Endometrial microvascular endothelial cells (primary cell): ENCODE results near the gene TRIM36. TPM values are rescaled to one million over a fixed set of nuclear protein-coding genes. Genes with fewer than 3 reads are reported as not detected.

Experiments used
- in situ Hi-C: cut with HindIII; loops from 2 replicates; pipeline ENCODE4 v1.10.0; 2017; ENCODE audit warnings: low sequenced_read_pairs, low pct_unique_long_range_greater_than_20kb; ENCODE audit errors: inconsistent ontology term
- total RNA-seq: library from RNA; depleted of rRNA; stranded (reverse); fragments of >200 nt; gene quantifications from one replicate; pipeline ENCODE4 v1.2.3, GENCODE V29; 2015; ENCODE audit errors: inconsistent ontology term

TRIM36 gene, protein sequence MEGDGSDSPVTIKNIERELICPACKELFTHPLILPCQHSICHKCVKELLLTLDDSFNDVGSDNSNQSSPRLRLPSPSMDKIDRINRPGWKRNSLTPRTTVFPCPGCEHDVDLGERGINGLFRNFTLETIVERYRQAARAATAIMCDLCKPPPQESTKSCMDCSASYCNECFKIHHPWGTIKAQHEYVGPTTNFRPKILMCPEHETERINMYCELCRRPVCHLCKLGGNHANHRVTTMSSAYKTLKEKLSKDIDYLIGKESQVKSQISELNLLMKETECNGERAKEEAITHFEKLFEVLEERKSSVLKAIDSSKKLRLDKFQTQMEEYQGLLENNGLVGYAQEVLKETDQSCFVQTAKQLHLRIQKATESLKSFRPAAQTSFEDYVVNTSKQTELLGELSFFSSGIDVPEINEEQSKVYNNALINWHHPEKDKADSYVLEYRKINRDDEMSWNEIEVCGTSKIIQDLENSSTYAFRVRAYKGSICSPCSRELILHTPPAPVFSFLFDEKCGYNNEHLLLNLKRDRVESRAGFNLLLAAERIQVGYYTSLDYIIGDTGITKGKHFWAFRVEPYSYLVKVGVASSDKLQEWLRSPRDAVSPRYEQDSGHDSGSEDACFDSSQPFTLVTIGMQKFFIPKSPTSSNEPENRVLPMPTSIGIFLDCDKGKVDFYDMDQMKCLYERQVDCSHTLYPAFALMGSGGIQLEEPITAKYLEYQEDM
- not detected for total RNA-seq

DNA sequence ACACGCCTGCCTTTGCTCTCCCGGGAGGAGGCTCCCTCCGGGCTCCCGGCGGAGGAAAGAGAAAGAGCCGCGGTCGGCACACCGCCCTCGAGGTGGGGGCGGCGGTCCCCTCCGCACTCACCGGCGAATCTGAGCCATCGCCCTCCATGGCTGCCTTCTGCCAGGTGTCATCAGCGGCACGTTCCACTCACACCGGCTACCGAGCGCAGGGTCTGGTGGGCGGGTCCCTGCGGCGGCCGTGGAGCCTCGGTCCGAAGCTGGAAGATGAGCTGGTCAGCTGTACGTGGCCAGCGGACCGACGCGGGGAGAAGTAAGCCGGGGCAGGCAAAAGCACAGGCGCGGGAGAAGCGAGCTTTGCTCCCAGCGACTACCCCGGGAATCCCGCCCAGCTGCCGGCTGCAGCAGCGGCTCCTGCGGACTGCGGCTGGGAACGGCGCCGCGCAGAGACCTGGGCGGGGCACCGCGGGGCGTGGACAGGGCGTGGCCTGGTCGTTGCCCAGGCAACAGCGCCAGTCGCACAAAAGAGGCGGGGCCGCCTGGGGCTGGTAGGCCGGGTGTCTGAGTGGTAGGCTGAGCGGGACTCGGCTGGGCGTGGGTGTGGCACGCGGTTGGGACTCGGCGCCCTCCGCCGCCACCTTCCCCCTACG is at the start of gene TRIM36:
Gene TRIM36, minus strand, starts transcription at position 422 of the 647 bp plus-strand sequence. Its CDS starts 274 bp downstream, at position 148.
- in situ Hi-C loops = no loop called here

DNA sequence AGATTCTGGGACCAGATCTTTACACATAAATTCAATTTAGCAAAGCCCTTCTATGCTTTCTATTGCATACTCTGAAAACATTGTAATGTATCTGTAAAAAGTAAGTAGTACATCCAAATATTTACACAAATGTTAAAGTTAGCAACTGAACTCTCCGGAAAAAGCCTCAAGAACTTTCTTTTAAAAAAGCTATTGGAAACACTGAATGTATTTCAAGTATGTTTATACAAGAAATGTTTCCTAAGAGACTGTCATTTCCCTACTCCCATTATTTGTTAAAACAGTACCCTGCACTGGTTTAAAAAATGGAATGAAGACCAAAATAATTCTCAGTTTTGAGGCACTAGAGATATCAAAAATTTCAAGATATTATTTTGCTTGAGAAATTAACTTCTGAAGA is 44.8 kb upstream of the TRIM36 start:
- in situ Hi-C loops = no loop called here

- in situ Hi-C loops = no loop called here
Measured at GRCh38 chr5:115209279-115209678, 39.6 kb upstream of the TRIM36 start.

- in situ Hi-C loops = no loop called here
Measured at GRCh38 chr5:115202952-115203351, 33.2 kb upstream of the TRIM36 start.

DNA sequence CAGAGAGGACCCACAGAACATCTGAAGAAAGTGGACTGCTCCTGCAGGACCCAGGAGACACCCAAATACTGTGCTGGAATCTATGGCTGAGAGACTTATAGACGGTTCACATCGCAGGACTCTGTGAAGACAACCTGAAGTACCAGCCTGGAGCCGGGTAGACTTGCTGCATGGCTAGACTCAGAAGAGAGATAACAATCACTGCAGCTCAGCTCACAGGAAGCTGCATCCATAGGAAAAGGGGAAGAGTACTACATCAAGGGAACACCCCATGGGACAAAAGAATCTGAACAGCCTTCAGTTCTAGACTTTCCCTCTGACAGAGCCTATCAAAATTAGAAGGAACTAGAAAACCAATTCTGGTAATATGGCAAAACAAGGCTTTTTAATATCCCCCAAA is 26.5 kb upstream of the TRIM36 start:
- in situ Hi-C loops = no loop called here

GRCh38 chr5:115194676-115195075 is 25.0 kb upstream of the TRIM36 start:
- in situ Hi-C loops = no loop called here

- in situ Hi-C loops = no loop called here
Measured at GRCh38 chr5:115193295-115193694, 23.6 kb upstream of the TRIM36 start.

GRCh38 chr5:115192098-115192497 is 22.4 kb upstream of the TRIM36 start:
- in situ Hi-C loops = no loop called here

- in situ Hi-C loops = no loop called here
Measured at GRCh38 chr5:115191474-115192031, 21.8 kb upstream of the TRIM36 start.

GRCh38 chr5:115190388-115190787 is 20.7 kb upstream of the TRIM36 start:
- in situ Hi-C loops = no loop called here

DNA sequence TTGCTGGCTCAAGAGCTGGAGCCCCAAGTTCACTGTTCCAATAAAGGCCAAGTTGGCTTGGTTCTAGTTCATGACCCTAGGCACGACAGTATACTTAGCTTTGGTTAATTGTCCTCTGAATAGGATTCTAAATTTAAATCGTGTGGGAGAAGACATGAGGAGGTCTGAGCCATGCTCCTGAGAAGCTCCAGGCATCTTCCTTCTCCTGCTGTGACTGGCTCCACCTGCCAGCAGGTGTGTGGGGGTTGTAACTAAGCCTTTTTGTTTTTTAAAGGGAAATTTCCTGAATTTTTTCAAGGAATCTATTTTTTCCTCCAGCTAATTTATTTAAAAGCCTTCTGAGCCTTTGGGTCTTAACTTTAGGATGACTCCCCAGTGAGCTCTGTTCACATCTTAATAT is 20.2 kb upstream of the TRIM36 start:
- in situ Hi-C loops = no loop called here

DNA sequence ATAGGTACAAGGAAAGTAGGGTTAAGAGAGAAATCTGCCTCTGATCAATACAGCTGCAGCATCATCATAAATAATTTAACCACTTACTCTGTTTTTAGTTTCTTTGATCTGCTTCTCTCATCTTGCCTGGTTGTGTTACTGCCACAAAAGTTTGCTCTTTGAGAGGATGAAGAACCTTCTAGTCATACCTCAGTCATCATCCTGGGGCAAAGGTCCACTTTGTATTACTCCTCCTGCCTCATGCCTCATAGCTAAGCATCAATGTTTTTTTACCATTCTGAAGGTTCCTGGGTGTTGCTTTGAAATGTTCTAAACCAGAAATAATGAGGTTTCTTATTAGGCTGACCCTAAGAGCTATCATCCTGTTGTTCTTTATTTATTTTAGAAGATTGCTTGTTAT is 17.1 kb upstream of the TRIM36 start:
- in situ Hi-C loops = no loop called here

DNA sequence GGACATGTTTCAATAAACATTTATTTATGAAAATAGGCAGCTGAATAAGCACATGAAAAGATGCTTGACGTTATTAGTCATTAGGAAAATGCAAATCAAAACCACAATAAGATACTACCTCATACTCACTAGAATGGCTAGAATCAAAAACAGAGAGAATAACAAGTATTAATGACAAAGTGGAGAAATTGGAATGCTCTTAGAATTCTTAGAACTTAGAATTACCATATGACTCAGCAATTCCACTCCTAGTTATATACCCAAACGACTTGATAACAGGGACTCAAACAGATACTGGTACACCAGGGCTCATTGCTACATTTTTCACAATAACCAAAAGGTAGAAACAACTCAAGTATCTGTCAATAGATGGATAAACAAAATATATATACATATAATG is 15.1 kb upstream of the TRIM36 start:
- in situ Hi-C loops = no loop called here

GRCh38 chr5:115181757-115182156 is 12.0 kb upstream of the TRIM36 start:
- in situ Hi-C loops = no loop called here

DNA sequence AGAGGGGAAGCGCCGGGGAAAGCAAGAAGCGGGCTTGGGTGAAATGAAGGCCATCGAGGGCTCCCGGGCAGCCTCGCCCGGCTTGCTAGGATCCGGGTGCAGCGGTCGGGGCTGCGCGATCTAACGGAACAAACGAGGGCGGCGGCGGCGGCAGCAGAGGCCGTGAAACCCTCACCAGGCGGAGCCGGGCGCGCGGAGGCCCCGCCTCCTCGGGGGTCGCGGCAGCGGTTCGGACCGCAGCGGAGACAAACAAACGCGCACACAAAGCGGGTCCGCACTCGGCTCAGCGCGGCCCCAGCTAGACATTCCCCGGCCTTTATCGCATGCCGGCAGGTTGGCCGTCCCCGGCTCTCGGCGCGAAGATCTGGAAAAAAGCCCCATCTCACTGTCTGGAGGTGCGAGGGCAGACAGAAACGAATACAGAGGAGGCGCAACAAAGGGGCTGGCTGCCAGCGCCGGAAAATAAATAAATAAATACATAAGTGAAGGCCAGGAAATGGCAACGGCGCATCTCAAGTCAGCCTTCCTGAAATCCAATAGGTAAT is 10.5 kb upstream of the TRIM36 start:
- in situ Hi-C loops = no loop called here

DNA sequence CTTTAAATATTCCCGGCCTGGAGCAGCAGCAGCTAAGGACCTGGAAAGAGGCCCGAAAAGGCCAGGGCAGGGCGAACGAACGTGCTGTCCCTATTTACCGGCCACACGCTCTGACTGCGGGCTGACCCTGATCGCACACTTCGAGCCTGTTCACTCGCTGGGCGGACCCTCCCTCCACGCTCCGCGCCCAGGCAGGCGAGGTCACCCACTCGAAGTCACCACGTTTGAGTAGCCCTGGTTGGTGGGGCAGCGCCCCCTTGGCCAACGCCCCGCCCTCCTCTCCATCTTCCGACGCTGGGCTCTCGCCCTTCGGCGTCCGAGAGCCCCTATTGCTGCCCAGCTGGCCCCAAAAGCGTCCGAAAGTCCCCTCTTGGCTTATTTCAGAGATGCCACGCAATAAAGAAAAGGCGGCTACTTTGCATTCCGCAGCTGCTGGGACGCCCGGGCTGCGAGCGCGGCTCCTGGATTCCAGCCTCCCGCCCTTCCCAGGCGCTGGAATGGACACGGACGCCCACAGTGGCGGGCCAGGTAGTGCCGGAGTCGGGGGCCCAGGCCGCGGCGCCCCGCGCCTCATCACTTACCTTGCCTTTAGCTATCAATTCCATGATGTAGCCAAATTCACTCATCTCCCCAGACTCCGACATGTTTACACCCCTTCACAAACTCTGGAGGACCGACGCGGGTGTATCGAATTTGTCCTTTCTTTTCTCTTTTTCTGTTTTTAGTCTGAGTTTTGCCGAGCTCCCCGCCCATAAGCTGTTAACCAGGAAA is 9.9 kb upstream of the TRIM36 start:
- in situ Hi-C loops = no loop called here

DNA sequence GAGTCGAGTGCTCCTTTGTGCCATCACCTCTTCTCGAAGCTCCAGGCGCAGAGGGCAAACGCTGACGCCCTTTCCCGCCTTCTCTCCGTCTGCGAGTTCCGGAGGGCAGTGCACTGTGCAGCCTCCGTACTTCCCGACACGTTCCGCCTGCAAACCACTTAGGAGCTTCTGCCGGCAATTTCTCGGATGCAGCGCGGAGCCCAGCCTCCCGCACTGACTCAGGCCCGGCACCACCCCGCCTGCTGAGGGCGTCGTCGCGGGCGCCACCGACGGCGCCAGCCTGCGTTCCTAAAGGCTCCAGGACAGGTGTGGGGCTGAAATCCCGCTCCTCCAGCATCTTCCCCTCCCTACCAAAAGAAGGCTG is 9.3 kb upstream of the TRIM36 start:
- in situ Hi-C loops = no loop called here

DNA sequence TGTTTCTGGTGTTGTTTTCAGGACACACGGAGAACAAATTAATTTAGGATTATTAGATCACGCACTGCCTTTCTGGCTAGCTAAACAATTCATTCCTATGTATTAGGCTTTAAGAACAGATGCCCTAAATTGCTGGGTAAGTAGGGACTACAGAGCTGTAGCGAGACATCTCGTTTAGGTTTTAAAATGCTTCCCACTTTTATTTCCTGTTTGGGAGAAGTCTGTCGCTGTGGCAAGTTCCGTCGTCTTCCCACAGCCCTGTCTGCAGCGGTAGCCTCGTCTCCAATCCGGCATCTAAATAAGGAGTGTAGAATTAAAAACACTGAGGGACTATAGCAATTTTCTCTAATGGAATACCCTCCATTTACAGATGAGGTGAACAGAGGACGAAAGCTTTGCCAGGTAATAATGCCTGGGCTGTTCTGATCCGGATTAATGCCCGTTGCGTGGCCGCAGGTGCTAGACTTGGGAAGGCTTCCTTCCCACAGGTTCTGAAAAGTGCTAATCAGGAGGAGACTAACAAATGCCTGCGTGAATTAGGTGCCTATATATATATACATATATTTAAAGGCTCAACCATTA is 1.3 kb upstream of the TRIM36 start:
- in situ Hi-C loops = no loop called here
